Heart left ventricle (tissue), 16 donors: ENCODE results near the gene SLC25A13. TPM values are rescaled to one million over a fixed set of nuclear protein-coding genes. Genes with fewer than 3 reads are reported as not detected.

Source experiments
- ATAC-seq, 4 donors: fragments of 200-7000 bp; cut with Tn5 transposase; one replicate each; pipeline ENCODE4 v1.9.1; 2020 to 2022; ENCODE audit warnings: moderate library complexity in 4 of 4, mild to moderate bottlenecking in 3 of 4, moderate number of reproducible peaks in 1 of 4
- DNase-seq, 5 donors: peaks; one replicate each; pipeline ENCODE4 v3.0.0-alpha.2; 2020
- H3K27ac ChIP-seq, 12 donors: fragments of 200-600 bp; sonication (generic) in 4 of 12; one replicate each; pipeline versions ENCODE4 v1.5.0 to v1.8.0; 2016 to 2022; ENCODE audit warnings: mild to moderate bottlenecking in 2 of 12
- H3K27me3 ChIP-seq, 9 donors: fragments of 200-600 bp; sonication (generic) in 2 of 9; one replicate each; pipeline versions ENCODE4 v1.5.1 to v1.8.0; 2016 to 2022; ENCODE audit warnings: mild to moderate bottlenecking in 3 of 9
- H3K36me3 ChIP-seq, 9 donors: fragments of 200-600 bp; sonication (generic) in 2 of 9; one replicate each; pipeline versions ENCODE4 v1.5.0 to v1.8.0; 2018 to 2022; ENCODE audit warnings: mild to moderate bottlenecking in 2 of 9
- H3K4me1 ChIP-seq, 12 donors: fragments of 200-600 bp; sonication (generic) in 4 of 12; one replicate each; pipeline versions ENCODE4 v1.5.0 to v1.8.0; 2016 to 2022; ENCODE audit warnings: mild to moderate bottlenecking in 3 of 12
- H3K4me3 ChIP-seq, 12 donors: fragments of 200-600 bp; sonication (generic) in 4 of 12; one replicate each; pipeline versions ENCODE4 v1.5.0 to v1.8.0; 2017 to 2022; ENCODE audit warnings: mild to moderate bottlenecking in 9 of 12, moderate library complexity in 4 of 12
- H3K9me3 ChIP-seq, 12 donors: fragments of 200-600 bp; sonication (generic) in 4 of 12; one replicate each; pipeline versions ENCODE4 v1.5.0 to v1.8.0; 2016 to 2022; ENCODE audit warnings: mild to moderate bottlenecking in 1 of 12
- POLR2A ChIP-seq, 2 donors: fragments of 450-650 bp; IDR thresholded peaks; one replicate each; pipeline ENCODE4 v1.6.1; 2017; ENCODE audit warnings: antibody characterized with exemption in 2 of 2, mild to moderate bottlenecking in 2 of 2, moderate library complexity in 2 of 2
- WGBS, 4 donors: extraction: QIAGEN DNeasy Blood & Tissue Kit in 2 of 4; methylation state at CpG; one replicate each; pipeline versions ENCODE4 v1.1.5 to v1.1.7; 2013 to 2018; 5-methylcytosine and 5-hydroxymethylcytosine counted together
- intact Hi-C, 10 donors: fragments of 100-400 bp; cut with DNase I; formaldehyde crosslinking; loops; one replicate each; pipeline versions ENCODE4 v1.11.1 to v1.14.2; 2022
- polyA plus RNA-seq, 2 donors: library from polyadenylated mRNA; stranded (reverse); fragments of 200-250 nt; gene quantifications; one replicate each; pipeline ENCODE4 v1.2.3, GENCODE V29; 2013
- total RNA-seq, 9 donors: library from RNA; depleted of rRNA in 2 of 9; stranded (reverse); fragments of >200 nt in 2 of 9; fragmentation: NEBNext Ultra II Directional in 3 of 9; extraction: Animal tissue kit (Norgen Biotek cat#: 25700) in 3 of 9; gene quantifications; one replicate each; pipeline versions ENCODE4 v1.1.0 to v1.2.4, GENCODE V29; 2016 to 2023
- TF ChIP-seq, protein P1 (sequence below), 12 donors: fragments of 200-600 bp; sonication (generic) in 4 of 12; IDR thresholded peaks; one replicate each; pipeline versions ENCODE4 v1.5.0 to v1.8.0; 2018 to 2022; ENCODE audit warnings: antibody characterized with exemption in 12 of 12, mild to moderate bottlenecking in 5 of 12
- donor health status: ischemic (EF 13 %, LVEDD 7.1; RV severe dilation, severe dysfunction).
- donor health status: healthy with polysubstance abuse.
- donor health status: DM: no; HTN: yes; CAD: no.
- donor health status: DM: no; HTN: no; CAD: no.
- donor health status: ischemic (EF 25% LVEDD 6.9; RV normal size, moderate dysfunction).
- donor health status: ischemic (EF 25% LVEDD 5.7; RV mildly dilated, moderate dysfunction).
- donor health status: healthy.
- donor health status: DM: yes; HTN: yes; CAD: no.
- donor health status: ischemic (EF 35%, LVEDD 5.7; RV mildly dilated, moderate dysfunction).
- donor health status: nonischemic (EF 11% LVEDD 7.7; RV severe dilation, severe dysfunction).
- donor health status: DM: yes; HTN: yes; CAD: no.
- donor health status: PGD.
- donor health status: ischemic (EF 29% LVEDD 5.4; RV normal size, mild dysfunction).
- donor health status: nonischemic (EF 23%, LVEDD 6.1; RV moderate dilation, normal function).

Gene SLC25A13
- total and polyA plus RNA-seq, 11 donors = 3.7 to 17.9 (median 11.4) TPM

DNA sequence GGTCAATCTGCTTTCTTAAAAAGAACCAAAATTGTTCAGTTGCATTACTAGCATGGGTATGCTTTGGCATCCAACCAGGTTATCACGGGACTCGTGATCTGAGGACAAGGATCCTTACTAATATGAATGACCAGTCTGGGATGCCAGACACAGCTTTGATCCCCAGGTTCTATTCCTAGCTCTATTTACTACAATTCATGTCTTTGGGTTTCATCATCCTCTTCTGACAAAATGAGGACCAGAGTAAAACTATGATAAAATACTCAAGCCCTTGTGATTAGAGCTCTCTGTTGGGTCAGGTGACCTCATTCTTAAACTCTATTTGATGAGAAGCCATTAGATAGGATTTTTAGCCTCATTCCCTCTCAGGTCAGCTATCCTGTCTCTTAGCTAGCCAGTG lies 119.8 kb downstream of the SLC25A13 start:
- no peak for ATAC-seq
- no peak for TF ChIP-seq POLR2A (IDR thresholded peaks at IDR 0.05)
- TF ChIP-seq, protein P1, sequence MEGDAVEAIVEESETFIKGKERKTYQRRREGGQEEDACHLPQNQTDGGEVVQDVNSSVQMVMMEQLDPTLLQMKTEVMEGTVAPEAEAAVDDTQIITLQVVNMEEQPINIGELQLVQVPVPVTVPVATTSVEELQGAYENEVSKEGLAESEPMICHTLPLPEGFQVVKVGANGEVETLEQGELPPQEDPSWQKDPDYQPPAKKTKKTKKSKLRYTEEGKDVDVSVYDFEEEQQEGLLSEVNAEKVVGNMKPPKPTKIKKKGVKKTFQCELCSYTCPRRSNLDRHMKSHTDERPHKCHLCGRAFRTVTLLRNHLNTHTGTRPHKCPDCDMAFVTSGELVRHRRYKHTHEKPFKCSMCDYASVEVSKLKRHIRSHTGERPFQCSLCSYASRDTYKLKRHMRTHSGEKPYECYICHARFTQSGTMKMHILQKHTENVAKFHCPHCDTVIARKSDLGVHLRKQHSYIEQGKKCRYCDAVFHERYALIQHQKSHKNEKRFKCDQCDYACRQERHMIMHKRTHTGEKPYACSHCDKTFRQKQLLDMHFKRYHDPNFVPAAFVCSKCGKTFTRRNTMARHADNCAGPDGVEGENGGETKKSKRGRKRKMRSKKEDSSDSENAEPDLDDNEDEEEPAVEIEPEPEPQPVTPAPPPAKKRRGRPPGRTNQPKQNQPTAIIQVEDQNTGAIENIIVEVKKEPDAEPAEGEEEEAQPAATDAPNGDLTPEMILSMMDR (IDR thresholded peaks at IDR 0.05) = no peak
- peaks cover 0 to 12% (median 0%) of the 10 kb centered on the region in 12 donors for H3K4me1 ChIP-seq
- DNase-seq = no peak
- no peak overlapping the region for H3K27ac ChIP-seq
- intact Hi-C loops = no loop called here
- no peaks in the 10 kb centered on the region for H3K27me3 ChIP-seq
- no peak overlapping the region for H3K4me3 ChIP-seq
- no peaks in the 10 kb centered on the region for H3K9me3 ChIP-seq
- 77 to 91% (median 79%) methylated on average over 2 of the region's 2 CpGs for WGBS, 4 donors
- H3K36me3 ChIP-seq = peaks cover 0 to 20% (median 0%) of the 10 kb centered on the region in 9 donors

DNA sequence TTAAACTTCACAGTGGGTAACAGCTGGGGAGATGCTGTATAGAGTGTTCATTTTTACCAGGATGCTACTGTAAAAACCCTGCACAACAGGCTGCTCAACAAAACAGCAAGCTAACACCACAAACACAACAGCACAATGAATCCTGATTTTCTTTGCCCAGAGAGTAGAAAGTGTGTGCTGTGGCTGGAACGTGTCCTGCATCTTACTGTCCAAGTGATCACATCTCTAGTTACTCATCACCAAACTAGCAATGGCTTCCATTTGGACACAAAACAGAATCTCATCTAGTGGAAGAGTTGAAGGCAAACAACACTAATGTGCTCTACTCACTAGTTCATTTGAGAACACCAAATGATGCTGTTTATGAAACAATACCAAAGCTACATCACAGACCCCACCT lies 121.2 kb downstream of the SLC25A13 start:
- no peak for ATAC-seq
- no peaks in the 10 kb centered on the region for H3K9me3 ChIP-seq

DNA sequence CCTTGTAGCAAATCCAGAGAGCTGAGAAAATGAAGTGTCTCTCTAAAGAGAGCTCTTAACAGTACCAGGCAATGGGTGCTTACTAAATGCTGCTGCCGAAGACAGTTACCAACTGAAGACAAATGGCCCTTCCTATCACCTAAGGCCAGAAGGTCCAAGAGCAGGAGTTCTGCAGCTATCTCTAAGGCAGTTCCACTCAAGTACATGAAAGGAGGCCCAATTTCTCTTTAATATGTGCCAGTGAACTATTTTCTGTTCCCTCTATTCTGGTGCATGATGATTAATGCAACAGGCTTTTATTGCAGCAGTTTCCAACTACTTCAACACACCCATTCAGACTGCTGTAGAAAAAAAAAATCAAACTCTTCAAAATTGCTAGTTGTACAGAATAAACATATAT lies 122.5 kb downstream of the SLC25A13 start:
- no peak overlapping the region for H3K4me3 ChIP-seq
- H3K27me3 ChIP-seq = no peaks in the 10 kb centered on the region
- TF ChIP-seq, protein P1 (IDR thresholded peaks at IDR 0.05) = no peak
- peaks cover 0 to 7% (median 0%) of the 10 kb centered on the region in 9 donors for H3K36me3 ChIP-seq
- intact Hi-C loops = no loop called here
- H3K27ac ChIP-seq = no peak overlapping the region
- ATAC-seq = peak in 3 of 4 donors; percentile 22 to 69 (median 28)
- H3K4me1 ChIP-seq = peaks cover 0 to 12% (median 0%) of the 10 kb centered on the region in 12 donors
- no peak for DNase-seq
- H3K9me3 ChIP-seq = no peaks in the 10 kb centered on the region
- WGBS, 4 donors = 88 to 100% (median 95%) methylated on average over 1 of the region's 1 CpG

More for the DNA sequence above, 121.2 kb downstream of the SLC25A13 start:
- no peak overlapping the region for H3K27ac ChIP-seq
- H3K4me3 ChIP-seq = no peak overlapping the region
- H3K4me1 ChIP-seq = peaks cover 0 to 12% (median 0%) of the 10 kb centered on the region in 12 donors
- WGBS, 4 donors = 84 to 100% (median 88%) methylated on average over 1 of the region's 1 CpG
- intact Hi-C loops = no loop called here
- peaks cover 0 to 9% (median 0%) of the 10 kb centered on the region in 9 donors for H3K36me3 ChIP-seq
- DNase-seq = no peak
- no peaks in the 10 kb centered on the region for H3K27me3 ChIP-seq
- no peak for TF ChIP-seq POLR2A (IDR thresholded peaks at IDR 0.05)
- TF ChIP-seq, protein P1 (IDR thresholded peaks at IDR 0.05) = no peak

DNA sequence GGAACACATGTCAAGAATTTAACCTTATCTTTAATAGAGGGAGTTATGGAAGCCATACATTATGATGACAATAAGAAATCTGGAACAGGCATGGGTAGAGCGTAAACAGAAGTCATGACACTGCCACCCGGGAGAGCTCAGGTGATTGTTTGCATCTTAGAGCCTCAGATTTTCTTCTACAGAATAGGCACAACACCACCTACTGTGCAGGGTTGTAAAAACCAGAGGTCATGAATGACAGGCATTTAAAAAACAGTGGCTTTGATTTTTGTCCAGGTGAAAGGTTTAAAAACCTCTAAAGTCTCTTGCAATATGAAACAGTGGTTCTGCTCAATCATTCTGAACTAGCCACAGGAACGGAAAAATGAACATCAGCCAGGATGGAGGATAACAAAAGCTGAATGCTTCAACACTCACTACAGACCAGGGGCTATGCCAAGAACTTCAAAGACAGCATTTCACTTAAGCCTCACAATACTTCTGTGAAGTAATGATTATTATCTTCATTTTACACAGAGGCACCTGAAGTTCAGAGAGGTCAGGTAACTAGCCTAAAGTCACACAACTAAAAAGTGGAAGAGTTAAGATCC lies 123.8 kb downstream of the SLC25A13 start:
- intact Hi-C loops = no loop called here
- DNase-seq (no peak), ATAC-seq (no peak)
- TF ChIP-seq POLR2A (IDR thresholded peaks at IDR 0.05) = no peak
- TF ChIP-seq, protein P1 (IDR thresholded peaks at IDR 0.05) = no peak
- no peaks in the 10 kb centered on the region for H3K27me3 ChIP-seq
- 73 to 81% (median 79%) methylated on average over 3 of the region's 3 CpGs for WGBS, 4 donors
- H3K9me3 ChIP-seq = no peaks in the 10 kb centered on the region
- peaks cover 0 to 10% (median 3%) of the 10 kb centered on the region in 9 donors for H3K36me3 ChIP-seq
- no peak overlapping the region for H3K27ac ChIP-seq
- peaks cover 0 to 12% (median 0%) of the 10 kb centered on the region in 12 donors for H3K4me1 ChIP-seq
- no peak overlapping the region for H3K4me3 ChIP-seq
